Mesendoderm (in vitro differentiated cells): ENCODE measurements around the gene HTR3C. TPM values are rescaled to one million over a fixed set of nuclear protein-coding genes. Genes with fewer than 3 reads are reported as not detected.
"Not testable (repeated sequence)": the region's sequence is repeated elsewhere in the genome, so short reads cannot be mapped to it uniquely, and the experiment has no call there.

ENCODE experiments used
- DNase-seq: peaks from one replicate; pipeline ENCODE4 v3.0.0; 2013
- H2AK5ac ChIP-seq: 2 replicates; pipeline ENCODE4 v1.6.1; 2013; ENCODE audit warnings: low read length, inconsistent platforms
- H2BK120ac ChIP-seq: 2 replicates; pipeline ENCODE4 v1.6.1; 2013; ENCODE audit warnings: low read depth, mild to moderate bottlenecking, low read length, moderate library complexity, mixed read lengths
- H2BK15ac ChIP-seq: replicated peaks from 2 replicates; pipeline ENCODE4 v1.6.1; 2013; ENCODE audit warnings: low read depth, mild to moderate bottlenecking, moderate library complexity
- H2BK5ac ChIP-seq: 2 replicates; pipeline ENCODE4 v1.6.1; 2013; ENCODE audit warnings: low read length, inconsistent platforms
- H3K18ac ChIP-seq: 2 replicates; pipeline ENCODE4 v1.6.1; 2013; ENCODE audit warnings: mild to moderate bottlenecking, low read length, mixed read lengths
- H3K23ac ChIP-seq: one replicate; pipeline ENCODE4 v1.6.1; 2013; ENCODE audit warnings: low read length
- H3K27ac ChIP-seq: 2 replicates; pipeline ENCODE4 v1.5.1; 2013; ENCODE audit warnings: low read depth, mild to moderate bottlenecking, inconsistent platforms, low read length, moderate library complexity
- H3K27me3 ChIP-seq: 2 replicates; pipeline ENCODE4 v1.6.1; 2013; ENCODE audit warnings: low read length, control low read depth, mild to moderate bottlenecking, inconsistent platforms; ENCODE audit not compliant: insufficient read depth, poor library complexity
- H3K36me3 ChIP-seq: 2 replicates; pipeline ENCODE4 v1.6.1; 2013; ENCODE audit warnings: low read length, inconsistent platforms; ENCODE audit not compliant: control insufficient read depth, insufficient read depth
- H3K4ac ChIP-seq: one replicate; pipeline ENCODE4 v1.6.1; 2013; ENCODE audit warnings: low read depth, mild to moderate bottlenecking, low read length, moderate library complexity
- H3K4me1 ChIP-seq: 2 replicates; pipeline ENCODE4 v1.6.1; 2013; ENCODE audit warnings: low read depth, low read length, inconsistent platforms; ENCODE audit not compliant: control insufficient read depth
- H3K4me2 ChIP-seq: 2 replicates; pipeline ENCODE4 v1.6.1; 2013; ENCODE audit warnings: low read length
- H3K4me3 ChIP-seq: 2 replicates; pipeline ENCODE4 v1.5.1; 2013; ENCODE audit warnings: mild to moderate bottlenecking, low read length
- H3K56ac ChIP-seq: one replicate; pipeline ENCODE4 v1.6.1; 2013; ENCODE audit warnings: low read length
- H3K79me1 ChIP-seq: 2 replicates; pipeline ENCODE4 v1.6.1; 2013; ENCODE audit warnings: low read length, inconsistent platforms
- H3K79me2 ChIP-seq: 2 replicates; pipeline ENCODE4 v1.6.1; 2013; ENCODE audit warnings: mild to moderate bottlenecking, low read length; ENCODE audit not compliant: control insufficient read depth, insufficient read depth
- H3K9ac ChIP-seq: 2 replicates; pipeline ENCODE4 v1.6.1; 2013; ENCODE audit warnings: low read length, inconsistent platforms
- H4K5ac ChIP-seq: one replicate; pipeline ENCODE4 v1.6.1; 2013; ENCODE audit warnings: low read length
- H4K8ac ChIP-seq: one replicate; pipeline ENCODE4 v1.6.1; 2013; ENCODE audit warnings: low read depth, mild to moderate bottlenecking, control low read depth, low read length, moderate library complexity
- WGBS: extraction: QIAGEN DNeasy Blood & Tissue Kit; methylation state at CpG from one replicate; pipeline ENCODE4 v1.1.7; 2013; ENCODE audit warnings: low lambda C conversion rate, missing lambda C conversion rate; ENCODE audit not compliant: insufficient coverage; ENCODE audit errors: extremely low coverage; 5-methylcytosine and 5-hydroxymethylcytosine counted together
- polyA plus RNA-seq, 2 experiments: library from polyadenylated mRNA; stranded (reverse); fragments of 200-250 nt; gene quantifications; one replicate each; pipeline ENCODE4 v1.2.3, GENCODE V29; 2013

HTR3C gene
- polyA plus RNA-seq (2013, experiment 1 of 2) = 0.03 TPM
- polyA plus RNA-seq (2013, experiment 2 of 2) = 0.04 TPM

- H3K23ac ChIP-seq = no peak within 1 kb of the TSS
- H3K18ac ChIP-seq = no peak within 1 kb of the TSS
- H3K27ac ChIP-seq = no peak within 1 kb of the TSS
- no peaks in the 10 kb centered on the region for H3K79me1 ChIP-seq
- no peaks in the 10 kb centered on the region for H3K36me3 ChIP-seq
- H3K4me3 ChIP-seq = no peak within 1 kb of the TSS
- no peaks in the 10 kb centered on the region for H3K4me1 ChIP-seq
- no CpG with 5 or more reads among the region's 4 CpGs for WGBS
- H3K4ac ChIP-seq = no peak within 1 kb of the TSS
- no peak within 1 kb of the TSS for H2BK5ac ChIP-seq
- no peak within 1 kb of the TSS for H4K8ac ChIP-seq
- no peak within 1 kb of the TSS for H2BK15ac ChIP-seq
- no peaks in the 10 kb centered on the region for H3K27me3 ChIP-seq
- no peak within 1 kb of the TSS for H2BK120ac ChIP-seq
- no peak within 1 kb of the TSS for H3K4me2 ChIP-seq
- DNase-seq = no peak
- H3K79me2 ChIP-seq = no peaks in the 10 kb centered on the region
- H2AK5ac ChIP-seq = no peak within 1 kb of the TSS
- no peak within 1 kb of the TSS for H3K56ac ChIP-seq
- H3K9ac ChIP-seq = no peak within 1 kb of the TSS
- H4K5ac ChIP-seq = no peak within 1 kb of the TSS
These were observed at the start of gene HTR3C for GRCh38 chr3:184052767-184053166. HTR3C (plus strand) TSS chr3:184053047; CDS start chr3:184053081, 34 bp downstream.

GRCh38 chr3:184003187-184003967, 49.5 kb upstream of the HTR3C start:
- WGBS = no CpG with 5 or more reads among the region's 5 CpGs
- Histone ChIP-seq H3K27ac (peak overlapping the region; percentile 70), H3K4me1 (peaks cover 6% of the 10 kb centered on the region), H4K5ac (no peak overlapping the region), H3K56ac (no peak overlapping the region), H3K23ac (no peak overlapping the region), H3K18ac (no peak overlapping the region), H4K8ac (no peak overlapping the region), H3K79me1 (peaks cover 4% of the 10 kb centered on the region), H2AK5ac (no peak overlapping the region), H2BK15ac (peak overlapping the region; percentile 57), H3K4me2 (no peak overlapping the region), H3K9ac (no peak overlapping the region), H2BK120ac (no peak overlapping the region), H3K4me3 (no peak overlapping the region), H3K4ac (no peak overlapping the region), H3K36me3 (no peaks in the 10 kb centered on the region), H3K27me3 (no peaks in the 10 kb centered on the region), H3K79me2 (peaks cover 6% of the 10 kb centered on the region), H2BK5ac (no peak overlapping the region)
- peak; percentile 78 for DNase-seq

GRCh38 chr3:184004476-184004875, 48.4 kb upstream of the HTR3C start:
- no peak overlapping the region for H4K5ac ChIP-seq
- H2BK15ac ChIP-seq = no peak overlapping the region
- H3K4me2 ChIP-seq = no peak overlapping the region
- no peak for DNase-seq
- no peak overlapping the region for H3K23ac ChIP-seq
- peaks cover 6% of the 10 kb centered on the region for H3K79me2 ChIP-seq
- H3K4ac ChIP-seq = peak overlapping the region; percentile 55
- no peak overlapping the region for H2BK5ac ChIP-seq
- H3K56ac ChIP-seq = no peak overlapping the region
- no peak overlapping the region for H3K9ac ChIP-seq
- H3K79me1 ChIP-seq = peaks cover 4% of the 10 kb centered on the region
- no CpG with 5 or more reads among the region's 2 CpGs for WGBS
- H4K8ac ChIP-seq = no peak overlapping the region
- H3K4me3 ChIP-seq = no peak overlapping the region
- peaks cover 6% of the 10 kb centered on the region for H3K4me1 ChIP-seq
- H3K27ac ChIP-seq = no peak overlapping the region
- H2AK5ac ChIP-seq = no peak overlapping the region
- no peaks in the 10 kb centered on the region for H3K36me3 ChIP-seq
- no peaks in the 10 kb centered on the region for H3K27me3 ChIP-seq
- no peak overlapping the region for H2BK120ac ChIP-seq
- no peak overlapping the region for H3K18ac ChIP-seq

GRCh38 chr3:184005941-184006507, 46.8 kb upstream of the HTR3C start:
- no peak overlapping the region for H2BK120ac ChIP-seq
- WGBS = no CpG with 5 or more reads among the region's 11 CpGs

GRCh38 chr3:184007143-184007813, 45.6 kb upstream of the HTR3C start:
- not testable (repeated sequence) for H2AK5ac ChIP-seq, H3K4me3 ChIP-seq, H2BK5ac ChIP-seq, H3K4ac ChIP-seq, H3K4me1 ChIP-seq, H3K56ac ChIP-seq, H2BK15ac ChIP-seq, H3K4me2 ChIP-seq, H3K27me3 ChIP-seq, H3K36me3 ChIP-seq, H3K9ac ChIP-seq, H3K79me2 ChIP-seq, H4K8ac ChIP-seq, DNase-seq, H3K18ac ChIP-seq, H3K79me1 ChIP-seq, H3K23ac ChIP-seq, H3K27ac ChIP-seq, H4K5ac ChIP-seq
- H2BK120ac ChIP-seq = peak overlapping the region; percentile 28
- no CpG with 5 or more reads among the region's 11 CpGs for WGBS

More at GRCh38 chr3:184005941-184006507, 46.8 kb upstream of the HTR3C start:
- no peak overlapping the region for H3K4ac ChIP-seq
- no peak overlapping the region for H3K4me2 ChIP-seq
- no peaks in the 10 kb centered on the region for H3K27me3 ChIP-seq
- peaks cover 6% of the 10 kb centered on the region for H3K4me1 ChIP-seq
- H4K8ac ChIP-seq = no peak overlapping the region
- no peak overlapping the region for H3K9ac ChIP-seq
- H4K5ac ChIP-seq = no peak overlapping the region
- H3K79me1 ChIP-seq = peaks cover 4% of the 10 kb centered on the region
- no peak overlapping the region for H3K56ac ChIP-seq
- no peak overlapping the region for H2BK5ac ChIP-seq
- H3K4me3 ChIP-seq = no peak overlapping the region
- H3K23ac ChIP-seq = no peak overlapping the region
- peak overlapping the region; percentile 43 for H3K27ac ChIP-seq
- H2AK5ac ChIP-seq = no peak overlapping the region
- peak overlapping the region; percentile 64 for H3K18ac ChIP-seq
- no peaks in the 10 kb centered on the region for H3K36me3 ChIP-seq
- DNase-seq = peak; percentile 80
- H3K79me2 ChIP-seq = peaks cover 6% of the 10 kb centered on the region
- no peak overlapping the region for H2BK15ac ChIP-seq
